Measurements from ENCODE around the gene ZNF480. TPM values are rescaled to one million over a fixed set of nuclear protein-coding genes. Genes with fewer than 3 reads are reported as not detected.

Gene ZNF480
- total and polyA plus RNA-seq, 8 donors, result 2.2 to 11.0 (median 5.2) TPM

DNA sequence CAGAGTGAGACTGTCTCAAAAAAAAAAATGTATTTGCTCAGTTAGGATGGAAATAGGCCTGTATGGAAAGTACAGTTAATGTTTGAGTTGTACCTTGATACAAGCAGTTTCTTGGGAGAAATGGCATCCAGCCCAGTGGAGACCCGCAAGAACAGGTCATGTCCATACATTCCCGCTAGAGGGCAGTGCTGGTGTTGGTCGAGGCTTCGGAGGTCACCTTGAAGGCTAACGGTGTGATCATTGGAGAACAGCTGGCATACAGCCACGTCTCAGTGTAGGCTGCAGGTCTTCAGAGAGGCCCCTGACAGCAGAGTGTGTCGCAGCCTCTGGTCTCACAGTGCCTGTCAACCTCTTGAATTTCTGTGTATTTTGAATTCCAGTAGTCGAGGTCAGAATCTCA lies 46.6 kb downstream of the ZNF480 start:
- Histone ChIP-seq H3K36me3 (peaks cover 0 to 18% (median 14%) of the 10 kb centered on the region in 4 donors), H3K4me1 (no peaks in the 10 kb centered on the region), H3K4me3 (no peak overlapping the region), H3K9me3 (peaks cover 0 to 64% (median 29%) of the 10 kb centered on the region in 4 donors), H3K27ac (no peak overlapping the region), H3K27me3 (no peaks in the 10 kb centered on the region)
- peak; percentile 36 to 87 for DNase-seq
- TF ChIP-seq POLR2AphosphoS5 (IDR thresholded peaks at IDR 0.05), result no peak
- TF ChIP-seq CTCF (IDR thresholded peaks at IDR 0.05), result peak in 2 of 7 experiments; percentile 26 to 41
- 21 to 33% (median 27%) methylated on average over 8 of the region's 8 CpGs for WGBS, 5 donors
- intact Hi-C loops (cut with DNase I; ENCODE audit: low total_unique reads), result no loop called here

- Histone ChIP-seq H3K27ac (no peak overlapping the region), H3K4me1 (no peaks in the 10 kb centered on the region), H3K27me3 (no peaks in the 10 kb centered on the region), H3K36me3 (peaks cover 4 to 34% (median 29%) of the 10 kb centered on the region in 4 donors), H3K4me3 (no peak overlapping the region), H3K9me3 (peaks cover 0 to 69% (median 31%) of the 10 kb centered on the region in 4 donors)
- DNase-seq, result no peak
- intact Hi-C loops (cut with DNase I; ENCODE audit: low total_unique reads), result no loop called here
- WGBS, 5 donors, result 81 to 89% (median 86%) methylated on average over 6 of the region's 6 CpGs
- no peak for TF ChIP-seq CTCF (IDR thresholded peaks at IDR 0.05)
- TF ChIP-seq EP300 (IDR thresholded peaks at IDR 0.05), result no peak
- no peak for TF ChIP-seq POLR2AphosphoS5 (IDR thresholded peaks at IDR 0.05)
- TF ChIP-seq POLR2A (IDR thresholded peaks at IDR 0.05), result no peak
These were observed 48.2 kb downstream of the ZNF480 start for GRCh38 chr19:52345162-52345561.

DNA sequence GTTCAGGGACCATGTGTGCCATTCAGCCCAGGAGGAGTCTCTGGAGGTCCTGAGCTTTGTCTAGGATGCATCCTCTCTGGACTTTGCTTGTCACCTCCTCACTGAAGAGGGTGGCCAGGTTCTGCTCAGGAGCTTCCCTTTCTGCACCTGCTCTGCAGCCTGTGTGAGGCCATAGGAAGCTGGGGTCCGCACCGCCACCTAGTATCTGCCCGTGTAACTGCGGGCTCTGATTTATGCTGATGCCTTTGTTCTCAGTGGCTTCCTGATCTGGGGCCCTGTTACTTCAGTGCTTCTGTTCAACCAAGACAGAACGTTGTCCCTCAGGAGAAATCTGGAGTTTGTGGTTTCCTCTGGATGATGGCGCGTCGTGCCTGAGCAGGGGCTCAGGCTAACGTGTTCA lies 54.5 kb downstream of the ZNF480 start:
- no peaks in the 10 kb centered on the region for H3K4me1 ChIP-seq
- TF ChIP-seq CTCF (IDR thresholded peaks at IDR 0.05) (no peak), POLR2AphosphoS5 (IDR thresholded peaks at IDR 0.05) (no peak), POLR2A (IDR thresholded peaks at IDR 0.05) (no peak), EP300 (IDR thresholded peaks at IDR 0.05) (no peak)
- no peaks in the 10 kb centered on the region for H3K27me3 ChIP-seq
- peaks cover 24 to 91% (median 84%) of the 10 kb centered on the region in 4 donors for H3K36me3 ChIP-seq
- 75 to 81% (median 80%) methylated on average over 7 to 9 of the region's 9 CpGs for WGBS, 5 donors
- intact Hi-C loops (cut with DNase I; ENCODE audit: low total_unique reads), result no loop called here
- peaks cover 0 to 89% (median 41%) of the 10 kb centered on the region in 4 donors for H3K9me3 ChIP-seq
- no peak for DNase-seq
- no peak overlapping the region for H3K27ac ChIP-seq
- H3K4me3 ChIP-seq, result no peak overlapping the region

- intact Hi-C loops (cut with DNase I; ENCODE audit: low total_unique reads), result no loop called here
- WGBS, 5 donors, result 94 to 98% (median 98%) methylated on average over 8 of the region's 8 CpGs
- no peak for TF ChIP-seq EP300 (IDR thresholded peaks at IDR 0.05)
- no peak for TF ChIP-seq POLR2A (IDR thresholded peaks at IDR 0.05)
- no peak for TF ChIP-seq CTCF (IDR thresholded peaks at IDR 0.05)
- no peak for TF ChIP-seq POLR2AphosphoS5 (IDR thresholded peaks at IDR 0.05)
- H3K36me3 ChIP-seq, result peaks cover 10 to 59% (median 40%) of the 10 kb centered on the region in 4 donors
- peaks cover 38 to 86% (median 66%) of the 10 kb centered on the region in 4 donors for H3K9me3 ChIP-seq
- no peak overlapping the region for H3K27ac ChIP-seq
- peaks cover 6 to 11% (median 9%) of the 10 kb centered on the region in 4 donors for H3K4me1 ChIP-seq
- H3K27me3 ChIP-seq, result no peaks in the 10 kb centered on the region
- no peak for DNase-seq
- no peak overlapping the region for H3K4me3 ChIP-seq
These were observed 69.5 kb downstream of the ZNF480 start for GRCh38 chr19:52366414-52366824.

All from stomach (tissue), 9 donors.